SK-N-SH treated with all-trans-retinoic acid at 6 μM for 48 hours (cell line): Measurements from ENCODE around the gene PALD1.

Experiments used
- CSRNP3 ChIP-seq: fragments of 250-450 bp; sonication (Bioruptor Pico); IDR thresholded peaks from 2 replicates; pipeline ENCODE4 v1.5.1; 2021; ENCODE audit warnings: mild to moderate bottlenecking, moderate library complexity
- OSR1 ChIP-seq: fragments of 250-450 bp; sonication (Bioruptor Pico); IDR thresholded peaks from 2 replicates; pipeline ENCODE4 v1.8.0; 2022; ENCODE audit warnings: moderate library complexity, mild to moderate bottlenecking, inconsistent platforms
- PATZ1 ChIP-seq: fragments of 250-450 bp; sonication (Bioruptor Pico); IDR thresholded peaks from 2 replicates; pipeline ENCODE4 v1.8.0; 2020; ENCODE audit warnings: mild to moderate bottlenecking, moderate library complexity, borderline replicate concordance
- RARB ChIP-seq: fragments of 250-450 bp; sonication (Bioruptor Pico); IDR thresholded peaks from 2 replicates; pipeline ENCODE4 v1.8.0; 2021; ENCODE audit warnings: mild to moderate bottlenecking, moderate library complexity
- TCF4 ChIP-seq: fragments of 250-450 bp; sonication (Bioruptor Pico); IDR thresholded peaks from 2 replicates; pipeline ENCODE4 v1.8.0; 2021; ENCODE audit warnings: mild to moderate bottlenecking, moderate library complexity, borderline replicate concordance
- ZFP3 ChIP-seq: fragments of 250-450 bp; sonication (Bioruptor Pico); IDR thresholded peaks from 2 replicates; pipeline ENCODE4 v1.5.0; 2020; ENCODE audit warnings: mild to moderate bottlenecking, moderate library complexity
- ZFP30 ChIP-seq: fragments of 450-650 bp; formaldehyde crosslinking; IDR thresholded peaks from 2 replicates; pipeline ENCODE4 v1.5.0; 2022; ENCODE audit warnings: mild to moderate bottlenecking, moderate library complexity

GRCh38 chr10:70493660-70494234 is 15.2 kb downstream of the PALD1 start:
- TF ChIP-seq TCF4 (CRISPR knock-in tag) = no peak
- no peak for TF ChIP-seq PATZ1 (CRISPR knock-in tag)
- TF ChIP-seq ZFP30 (CRISPR knock-in tag) = no peak
- no peak for TF ChIP-seq RARB (CRISPR knock-in tag)
- TF ChIP-seq CSRNP3 = no peak
- no peak for TF ChIP-seq OSR1 (CRISPR knock-in tag)
- no peak for TF ChIP-seq ZFP3 (CRISPR knock-in tag)
